Vagina (tissue), 2 donors: ENCODE measurements around the gene MYADM. TPM values are rescaled to one million over a fixed set of nuclear protein-coding genes. Genes with fewer than 3 reads are reported as not detected.

Experiments
- DNase-seq, 2 donors: peaks; one replicate each; pipeline ENCODE4 v3.0.0-alpha.2; 2017; ENCODE audit errors: extremely low spot score in 2 of 2
- H3K27ac ChIP-seq: fragments of 200-600 bp; sonication (generic); one replicate; pipeline ENCODE4 v1.5.1; 2019
- H3K27me3 ChIP-seq: fragments of 200-600 bp; sonication (generic); one replicate; pipeline ENCODE4 v1.5.1; 2019
- H3K36me3 ChIP-seq, 2 donors: fragments of 200-600 bp; sonication (generic); one replicate each; pipeline ENCODE4 v1.5.1; 2017 to 2019
- H3K4me1 ChIP-seq: fragments of 200-600 bp; sonication (generic); one replicate; pipeline ENCODE4 v1.5.1; 2019
- H3K4me3 ChIP-seq, 2 donors: fragments of 200-600 bp; sonication (generic); 1 replicate in 1 of 2; 2 replicates in 1 of 2; pipeline ENCODE4 v1.5.1; 2016 to 2019
- H3K9me3 ChIP-seq: fragments of 200-600 bp; sonication (generic); one replicate; pipeline ENCODE4 v1.5.1; 2019
- CTCF ChIP-seq, 3 experiments: fragments of 450-650 bp in 2 of 3; fragments of 200-600 bp in 1 of 3; sonication (generic) in 1 of 3; IDR thresholded peaks; one replicate each; pipeline ENCODE4 v1.5.1; 2017 to 2019; ENCODE audit warnings: antibody characterized with exemption in 3 of 3, mild to moderate bottlenecking in 2 of 3, moderate library complexity in 2 of 3
- POLR2A ChIP-seq, 2 donors: fragments of 450-650 bp; IDR thresholded peaks; one replicate each; pipeline ENCODE4 v1.6.1; 2017; ENCODE audit warnings: antibody characterized with exemption in 2 of 2, mild to moderate bottlenecking in 2 of 2, moderate library complexity in 2 of 2
- POLR2AphosphoS5 ChIP-seq, 2 donors: sonication (generic); formaldehyde crosslinking; IDR thresholded peaks; one replicate each; pipeline ENCODE4 v1.9.0; 2017; ENCODE audit warnings: antibody characterized with exemption in 2 of 2, mild to moderate bottlenecking in 2 of 2, low read depth in 1 of 2; ENCODE audit not compliant: insufficient read depth in 1 of 2
- intact Hi-C: fragments of 100-400 bp; cut with DNase I; formaldehyde crosslinking; loops from one replicate; pipeline ENCODE4 v1.15.1; 2023
- total RNA-seq: library from RNA; depleted of rRNA; stranded (reverse); fragments of >200 nt; gene quantifications from one replicate; pipeline ENCODE4 v1.2.3, GENCODE V29; 2016

The MYADM gene
- total RNA-seq, 1 donor from 2014 or later: 68.3 TPM

- DNase-seq: no peak
- Histone ChIP-seq H3K9me3 (no peaks in the 10 kb centered on the region), H3K36me3 (no peaks in the 10 kb centered on the region), H3K4me3 (no peak overlapping the region), H3K4me1 (no peaks in the 10 kb centered on the region), H3K27me3 (no peaks in the 10 kb centered on the region), H3K27ac (no peak overlapping the region)
- no peak for TF ChIP-seq CTCF (IDR thresholded peaks at IDR 0.05)
- no peak for TF ChIP-seq POLR2A (IDR thresholded peaks at IDR 0.05)
- no peak for TF ChIP-seq POLR2AphosphoS5 (IDR thresholded peaks at IDR 0.05; ENCODE audit: insufficient read depth in 1 of 2, low read depth in 1 of 2)
- intact Hi-C loops: no loop called here
These were observed 24.8 kb downstream of the MYADM start for GRCh38 chr19:53892301-53892980.

GRCh38 chr19:53892981-53893325 is 25.3 kb downstream of the MYADM start:
- DNase-seq: no peak
- no peak overlapping the region for H3K4me3 ChIP-seq
- H3K27ac ChIP-seq: no peak overlapping the region
- H3K36me3 ChIP-seq: no peaks in the 10 kb centered on the region
- no peak for TF ChIP-seq CTCF (IDR thresholded peaks at IDR 0.05)
- TF ChIP-seq POLR2AphosphoS5 (IDR thresholded peaks at IDR 0.05; ENCODE audit: insufficient read depth in 1 of 2, low read depth in 1 of 2): no peak
- no peak for TF ChIP-seq POLR2A (IDR thresholded peaks at IDR 0.05)
- intact Hi-C loops: no loop called here
- no peaks in the 10 kb centered on the region for H3K27me3 ChIP-seq
- H3K4me1 ChIP-seq: no peaks in the 10 kb centered on the region
- H3K9me3 ChIP-seq: no peaks in the 10 kb centered on the region

GRCh38 chr19:53894707-53895106 is 27.0 kb downstream of the MYADM start:
- intact Hi-C loops: no loop called here
- Histone ChIP-seq H3K27ac (no peak overlapping the region), H3K4me3 (no peak overlapping the region), H3K4me1 (no peaks in the 10 kb centered on the region), H3K27me3 (no peaks in the 10 kb centered on the region), H3K9me3 (no peaks in the 10 kb centered on the region), H3K36me3 (no peaks in the 10 kb centered on the region)
- no peak for DNase-seq
- TF ChIP-seq CTCF (IDR thresholded peaks at IDR 0.05) (no peak), POLR2AphosphoS5 (IDR thresholded peaks at IDR 0.05; ENCODE audit: insufficient read depth in 1 of 2, low read depth in 1 of 2) (no peak), POLR2A (IDR thresholded peaks at IDR 0.05) (no peak)

- intact Hi-C loops: no loop called here
- DNase-seq: no peak
- H3K27me3 ChIP-seq: no peaks in the 10 kb centered on the region
These were observed 29.0 kb downstream of the MYADM start for GRCh38 chr19:53896682-53897081.

GRCh38 chr19:53897459-53897858 is 29.8 kb downstream of the MYADM start:
- H3K4me1 ChIP-seq: no peaks in the 10 kb centered on the region
- TF ChIP-seq CTCF (IDR thresholded peaks at IDR 0.05): no peak
- no peak for TF ChIP-seq POLR2AphosphoS5 (IDR thresholded peaks at IDR 0.05; ENCODE audit: insufficient read depth in 1 of 2, low read depth in 1 of 2)
- no peak overlapping the region for H3K27ac ChIP-seq
- intact Hi-C loops: no loop called here
- DNase-seq: no peak
- no peaks in the 10 kb centered on the region for H3K36me3 ChIP-seq
- no peaks in the 10 kb centered on the region for H3K27me3 ChIP-seq
- H3K4me3 ChIP-seq: no peak overlapping the region
- H3K9me3 ChIP-seq: no peaks in the 10 kb centered on the region

More at GRCh38 chr19:53896682-53897081, 29.0 kb downstream of the MYADM start:
- H3K9me3 ChIP-seq: no peaks in the 10 kb centered on the region
- H3K4me1 ChIP-seq: no peaks in the 10 kb centered on the region
- TF ChIP-seq POLR2AphosphoS5 (IDR thresholded peaks at IDR 0.05; ENCODE audit: insufficient read depth in 1 of 2, low read depth in 1 of 2): no peak
- no peaks in the 10 kb centered on the region for H3K36me3 ChIP-seq
- no peak overlapping the region for H3K27ac ChIP-seq
- no peak overlapping the region for H3K4me3 ChIP-seq
